HG03439 (cell line): ENCODE results near the gene C16orf95.

Experiments
- ATAC-seq: cut with Tn5 transposase; IDR thresholded peaks from one replicate; pipeline ENCODE4 v1.9.1; 2021; ENCODE audit warnings: mild to moderate bottlenecking, moderate library complexity; ENCODE audit not compliant: unreplicated experiment

The C16orf95 gene

DNA sequence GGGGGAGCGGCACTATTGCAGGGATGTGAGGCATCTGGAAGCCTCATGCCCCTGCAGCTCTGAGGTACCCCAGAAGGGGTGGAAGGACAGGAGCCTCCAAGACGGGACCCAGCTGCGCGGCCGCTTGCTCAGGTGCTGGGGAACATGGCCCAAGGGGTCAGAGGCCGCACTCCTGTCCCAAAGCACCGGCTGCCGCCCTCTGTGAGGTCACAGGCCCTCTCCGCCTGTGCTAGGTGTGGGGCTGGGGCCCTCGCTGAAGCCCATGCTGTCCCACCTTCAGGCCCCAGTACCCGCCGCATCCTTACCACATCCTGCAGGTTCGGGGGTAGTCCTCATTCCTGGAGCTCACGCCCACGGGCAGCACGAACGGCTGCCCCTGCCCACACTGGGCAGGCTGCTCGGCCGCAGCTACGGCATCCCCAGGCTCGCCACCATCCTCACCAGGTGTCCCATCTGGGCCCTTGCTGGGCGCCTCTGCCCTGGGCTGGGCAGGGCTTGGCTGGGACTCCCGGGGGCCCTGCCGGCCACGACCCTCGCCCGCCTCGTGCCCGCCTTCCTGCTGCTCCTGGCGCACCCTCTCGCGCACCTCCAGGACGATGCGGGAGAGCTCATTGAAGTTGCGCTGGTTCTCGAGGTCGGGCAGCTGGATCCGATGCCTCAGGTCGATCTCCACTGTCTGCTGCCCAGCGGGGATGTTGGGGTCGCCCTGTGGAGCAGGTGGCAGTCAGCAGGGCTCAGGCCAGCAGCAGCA lies 16.6 kb upstream of the C16orf95 start:
- ATAC-seq: no peak

DNA sequence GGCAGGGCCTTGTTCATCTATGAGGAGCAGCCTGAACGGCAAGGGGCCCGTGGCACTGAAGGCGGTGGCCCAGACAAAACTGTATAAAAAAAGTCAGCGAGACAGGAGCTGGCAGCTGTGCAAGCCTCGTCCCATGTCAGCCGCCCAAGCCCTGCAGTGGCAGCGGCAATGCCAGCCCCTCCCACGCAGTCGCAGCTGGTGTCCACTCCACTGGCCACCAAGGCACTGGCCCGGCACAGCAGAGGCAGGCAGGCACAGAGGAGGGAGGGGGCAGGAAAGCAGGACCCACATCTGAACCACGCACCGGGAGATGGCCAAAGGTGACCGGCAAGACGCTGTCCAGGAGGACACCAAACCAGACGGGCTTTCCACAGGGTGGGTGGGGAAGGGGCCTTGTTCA lies 15.9 kb upstream of the C16orf95 start:
- no peak for ATAC-seq

- ATAC-seq: no peak
Measured at GRCh38 chr16:87332150-87332549, 15.0 kb upstream of the C16orf95 start.

GRCh38 chr16:87331241-87331801 lies 14.1 kb upstream of the C16orf95 start:
- ATAC-seq: no peak

- no peak for ATAC-seq
Measured at GRCh38 chr16:87330646-87331045, 13.5 kb upstream of the C16orf95 start.

DNA sequence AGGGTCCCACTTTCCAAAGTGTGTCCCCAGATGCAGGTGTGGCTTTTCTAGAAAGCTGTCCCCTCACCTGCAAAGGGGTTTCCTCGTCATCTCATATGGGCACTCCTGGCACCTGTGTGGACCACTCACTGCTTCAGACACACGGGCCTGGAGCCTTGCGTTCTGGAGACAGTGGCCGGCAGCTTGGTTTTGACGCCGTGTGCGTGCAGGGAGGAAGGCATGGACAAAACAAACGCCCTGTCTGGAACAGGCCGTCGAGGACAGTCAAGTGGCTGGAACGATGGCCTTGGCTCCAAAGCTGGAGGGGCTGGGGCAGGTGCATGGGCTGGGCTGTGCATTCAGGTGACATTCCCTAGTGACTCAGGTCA lies 13.0 kb upstream of the C16orf95 start:
- no peak for ATAC-seq

DNA sequence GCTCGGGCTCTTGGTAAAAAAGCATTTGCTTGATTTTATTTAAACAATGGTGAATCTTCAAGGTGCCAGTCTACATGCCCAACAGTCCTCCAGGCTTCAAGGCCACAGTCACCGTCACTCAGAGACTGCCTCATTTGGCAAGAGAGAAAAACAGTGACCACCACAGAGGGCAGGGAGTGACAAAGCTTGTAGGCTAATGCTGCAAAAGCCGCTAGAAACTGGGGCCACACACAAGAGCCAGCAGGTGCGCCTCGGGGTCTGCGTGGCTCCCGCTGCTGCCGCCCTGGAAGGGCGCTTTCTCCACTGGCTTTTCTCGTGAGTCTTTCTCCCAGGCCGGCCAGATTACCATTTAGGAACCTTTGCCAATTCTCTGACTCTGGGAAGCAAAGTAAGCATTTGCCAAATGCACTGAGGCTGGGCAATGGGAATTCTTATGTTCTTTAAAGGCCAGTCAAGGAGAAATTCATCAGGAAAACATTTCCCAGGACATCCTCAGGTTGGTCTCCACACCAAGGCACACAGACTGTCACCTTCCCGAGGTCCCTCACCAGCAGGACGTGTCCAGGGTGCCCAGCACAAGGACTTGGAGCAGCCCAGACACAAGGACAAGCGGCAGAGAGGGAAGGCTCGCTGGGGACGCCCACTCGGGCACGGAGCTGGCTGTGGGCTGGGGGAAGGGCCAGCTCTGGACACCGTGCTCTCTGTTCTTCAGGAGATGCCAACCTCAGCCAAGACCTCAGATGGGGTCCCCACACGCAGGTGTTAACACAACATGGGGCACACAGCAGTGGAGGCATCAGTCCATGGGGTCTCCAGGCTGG lies 12.5 kb upstream of the C16orf95 start:
- ATAC-seq: no peak

DNA sequence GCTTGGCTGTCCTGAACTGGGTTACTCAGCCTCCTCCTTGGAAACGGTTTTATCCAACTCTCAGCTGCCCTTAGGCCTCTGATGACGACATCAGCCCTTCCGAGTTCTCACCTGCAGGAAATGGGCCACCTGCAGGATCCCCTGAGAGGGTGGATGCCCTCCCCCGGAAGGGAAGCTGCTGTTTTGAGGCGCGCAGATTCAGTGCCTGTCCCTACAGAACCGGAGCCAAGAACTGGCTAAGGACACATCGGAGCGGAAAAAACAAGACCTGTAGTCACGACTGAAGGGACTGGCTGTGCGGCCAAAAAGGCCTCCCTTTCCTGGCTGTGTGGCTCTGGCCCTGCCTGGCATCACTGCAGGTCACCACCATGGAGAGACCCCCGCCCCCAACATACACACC lies 11.7 kb upstream of the C16orf95 start:
- ATAC-seq: no peak

DNA sequence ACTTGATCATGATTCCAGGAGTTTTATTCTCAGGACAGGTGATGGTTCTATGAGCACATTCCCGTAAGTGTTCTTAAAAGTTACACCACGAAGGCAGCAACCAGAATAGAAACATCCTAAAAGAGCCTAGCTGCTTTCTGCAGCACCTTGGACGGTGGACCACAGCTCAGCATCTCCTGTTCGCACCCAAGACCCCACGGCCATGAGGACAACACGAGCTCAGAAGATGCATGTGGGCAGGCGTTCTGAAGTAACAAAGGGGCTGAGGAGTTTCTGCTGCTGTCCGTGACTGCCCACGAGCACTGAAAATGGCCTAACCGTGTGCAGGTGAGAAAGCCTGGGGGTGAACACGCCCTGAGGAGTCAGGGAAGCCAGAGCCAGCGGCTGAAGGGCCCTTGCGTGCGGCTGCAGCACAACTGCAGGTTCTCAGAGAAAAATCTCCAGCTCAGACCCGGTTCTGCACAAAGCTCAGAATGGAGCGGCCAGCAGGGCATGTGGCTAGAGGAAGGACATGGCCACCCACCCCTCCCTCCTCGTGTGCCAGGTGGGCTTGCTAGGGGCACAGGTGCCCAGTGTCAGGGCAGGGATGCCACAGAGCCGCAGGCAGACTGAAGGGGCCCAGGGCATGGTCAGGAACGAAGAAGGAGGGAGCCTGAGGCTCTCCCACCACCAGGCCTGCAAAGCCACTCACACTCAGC lies 10.8 kb upstream of the C16orf95 start:
- no peak for ATAC-seq

GRCh38 chr16:87326151-87326571 lies 9.0 kb upstream of the C16orf95 start:
- ATAC-seq: no peak

GRCh38 chr16:87325423-87325858 lies 8.2 kb upstream of the C16orf95 start:
- no peak for ATAC-seq

DNA sequence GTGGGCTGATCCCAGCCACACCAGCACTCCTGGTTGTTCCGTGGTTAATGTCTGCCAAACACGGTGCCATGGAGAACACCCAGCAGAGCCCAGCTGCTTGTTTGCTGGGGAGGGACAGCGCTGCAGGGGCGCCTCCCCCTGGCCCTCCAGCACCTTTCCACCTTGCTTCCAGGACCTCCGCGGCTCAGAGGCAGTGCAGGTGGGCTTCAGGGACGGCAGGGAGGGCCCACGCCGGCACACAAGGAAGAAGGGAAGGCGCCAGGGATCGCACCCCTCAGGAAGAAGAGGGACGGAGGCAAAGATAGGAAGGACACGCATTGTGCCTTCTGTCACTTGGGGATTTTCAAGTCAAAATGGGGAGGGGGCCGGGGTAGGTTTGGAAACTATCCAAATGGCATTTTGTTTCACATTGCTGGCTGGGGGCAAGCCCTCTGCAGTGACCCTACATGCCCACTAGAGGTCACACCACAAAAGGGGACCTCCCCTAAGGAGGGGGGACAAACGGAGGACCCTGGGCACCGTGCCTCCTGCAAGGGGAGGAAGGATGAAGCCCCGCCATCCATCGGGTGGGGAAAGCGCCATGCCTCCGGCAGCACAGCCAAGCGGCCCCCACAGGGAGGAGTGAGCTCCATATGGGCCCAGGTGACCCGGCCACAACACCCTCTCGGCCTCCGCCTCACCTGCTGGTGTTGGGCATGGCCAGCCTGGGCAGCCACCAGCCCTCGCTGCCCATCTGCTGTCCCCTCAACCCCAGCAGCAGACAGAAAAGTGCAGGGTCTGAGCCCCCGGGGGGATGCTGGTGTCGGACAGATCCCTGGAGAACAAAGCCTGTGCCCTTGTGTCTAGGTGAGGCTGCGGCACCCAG lies 7.5 kb upstream of the C16orf95 start:
- ATAC-seq: no peak

DNA sequence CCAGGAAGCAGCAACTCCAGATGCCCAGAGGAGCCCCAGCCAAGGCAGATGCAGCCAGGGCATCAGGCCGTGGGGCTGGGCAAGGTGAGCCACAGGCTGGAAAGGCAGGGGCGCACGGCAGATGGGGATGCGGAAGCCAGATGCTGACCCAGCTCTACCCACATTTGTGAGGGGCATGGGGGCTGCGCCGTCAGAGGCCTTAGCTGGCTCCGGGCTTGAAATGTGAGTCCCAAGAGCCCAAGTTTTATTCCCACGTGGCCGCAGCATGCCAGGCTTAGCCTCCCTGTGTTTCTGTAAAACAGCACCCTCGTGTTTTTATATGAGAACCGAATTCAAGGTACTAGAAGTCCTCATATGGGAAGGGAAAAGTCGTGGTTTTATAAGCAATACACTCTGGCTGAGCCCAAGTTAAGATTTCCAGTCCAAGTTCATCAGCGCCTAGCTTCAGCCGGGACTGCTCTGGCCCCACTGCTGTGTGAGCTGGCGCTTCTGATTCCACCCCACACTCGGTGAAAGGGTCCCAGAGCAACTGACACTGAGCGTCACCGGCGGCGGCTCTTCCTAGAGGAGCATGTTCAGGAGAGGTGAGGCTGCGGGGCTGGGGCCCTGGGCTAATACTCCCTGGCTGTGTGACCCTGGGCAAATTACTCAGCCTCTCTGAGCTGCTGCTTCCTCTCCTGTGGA lies 6.7 kb upstream of the C16orf95 start:
- no peak for ATAC-seq

GRCh38 chr16:87322833-87323726 lies 5.9 kb upstream of the C16orf95 start:
- ATAC-seq: no peak

GRCh38 chr16:87322360-87322759 lies 5.2 kb upstream of the C16orf95 start:
- ATAC-seq: no peak

GRCh38 chr16:87321336-87322107 lies 4.3 kb upstream of the C16orf95 start:
- no peak for ATAC-seq

- no peak for ATAC-seq
Measured at GRCh38 chr16:87320510-87321227, 3.5 kb upstream of the C16orf95 start.
